Keratinocyte (primary cell): Measurements from ENCODE around the gene PLGRKT. TPM values are rescaled to one million over a fixed set of nuclear protein-coding genes. Genes with fewer than 3 reads are reported as not detected.
"Not testable (repeated sequence)": the region's sequence is repeated elsewhere in the genome, so short reads cannot be mapped to it uniquely, and the experiment has no call there.

Experiments used
- DNase-seq: peaks from one replicate; pipeline ENCODE4 v3.0.0-alpha.2; 2011; ENCODE audit warnings: low read depth, missing footprints, low spot score
- FAIRE-seq: peaks from 2 replicates; lab custom pipeline; 2011; peaks lifted over from hg19 to GRCh38; lab: Jason Lieb, UNC
- H2AFZ ChIP-seq: 2 replicates; pipeline ENCODE4 v1.6.0; 2012; ENCODE audit warnings: low read length, control low read depth, inconsistent platforms; ENCODE audit not compliant: control insufficient read depth
- H3K27ac ChIP-seq: 2 replicates; pipeline ENCODE4 v1.5.1; 2011; ENCODE audit warnings: low read length; ENCODE audit not compliant: control insufficient read depth, insufficient read depth
- H3K27me3 ChIP-seq: 3 replicates; pipeline ENCODE4 v1.6.0; 2011; ENCODE audit warnings: low read length; ENCODE audit not compliant: control insufficient read depth, insufficient read depth; ENCODE audit errors: extremely low read depth
- H3K36me3 ChIP-seq, 2 experiments: 2 replicates in 1 of 2; 3 replicates in 1 of 2; pipeline ENCODE4 v1.5.1; 2011; ENCODE audit warnings: low read length in 2 of 2, mild to moderate bottlenecking in 1 of 2; ENCODE audit not compliant: control insufficient read depth in 2 of 2, insufficient read depth in 2 of 2; ENCODE audit errors: extremely low read depth in 1 of 2
- H3K4me1 ChIP-seq: 3 replicates; pipeline ENCODE4 v1.5.1; 2011; ENCODE audit warnings: low read length; ENCODE audit not compliant: control insufficient read depth, insufficient read depth; ENCODE audit errors: extremely low read depth
- H3K4me2 ChIP-seq: 3 replicates; pipeline ENCODE4 v1.6.0; 2011; ENCODE audit warnings: low read depth, low read length; ENCODE audit not compliant: control insufficient read depth, insufficient read depth; ENCODE audit errors: extremely low read depth
- H3K4me3 ChIP-seq, 3 experiments: fragments of 200-600 bp in 1 of 3; sonication (generic) in 1 of 3; 2 replicates in 2 of 3; 3 replicates in 1 of 3; pipeline ENCODE4 v1.5.1; 2011 to 2016; ENCODE audit warnings: low read length in 3 of 3, mild to moderate bottlenecking in 3 of 3, control low read depth in 2 of 3, inconsistent platforms in 1 of 3, low read depth in 1 of 3, mixed read lengths in 1 of 3, mixed run types in 1 of 3, moderate library complexity in 1 of 3; ENCODE audit not compliant: control insufficient read depth in 2 of 3, insufficient read depth in 2 of 3; ENCODE audit errors: extremely low read depth in 1 of 3
- H3K79me2 ChIP-seq: 2 replicates; pipeline ENCODE4 v1.6.0; 2012; ENCODE audit warnings: low read length; ENCODE audit not compliant: control insufficient read depth, insufficient read depth
- H3K9ac ChIP-seq: 3 replicates; pipeline ENCODE4 v1.6.0; 2011; ENCODE audit warnings: low read length; ENCODE audit not compliant: control insufficient read depth, insufficient read depth; ENCODE audit errors: extremely low read depth
- H3K9me1 ChIP-seq: 3 replicates; pipeline ENCODE4 v1.6.0; 2011; ENCODE audit warnings: low read length; ENCODE audit not compliant: control insufficient read depth, insufficient read depth; ENCODE audit errors: extremely low read depth
- H3K9me3 ChIP-seq: 2 replicates; pipeline ENCODE4 v1.5.1; 2012; ENCODE audit warnings: low read depth, low read length; ENCODE audit not compliant: control insufficient read depth
- H4K20me1 ChIP-seq: 3 replicates; pipeline ENCODE4 v1.6.0; 2011; ENCODE audit warnings: low read length; ENCODE audit not compliant: control insufficient read depth, insufficient read depth; ENCODE audit errors: extremely low read depth
- EZH2 ChIP-seq: IDR thresholded peaks from one replicate; pipeline ENCODE4 v1.6.1; 2012; ENCODE audit warnings: inconsistent platforms, mild to moderate bottlenecking, low read length, moderate library complexity
- dilution Hi-C: fragments of 300-500 bp; cut with MboI; formaldehyde crosslinking; loops from one replicate; pipeline ENCODE4 v1.7.0; 2020; ENCODE audit warnings: low sequenced_read_pairs; ENCODE audit not compliant: extremely low pct_ligation_motif_present
- polyA plus RNA-seq, 5 experiments: library from polyadenylated mRNA; depleted of rRNA in 3 of 5; stranded (reverse) in 3 of 5; stranded (forward) in 1 of 5; unstranded in 1 of 5; fragments of >200 nt; gene quantifications; 1 replicate in 1 of 5; 2 replicates in 3 of 5; 3 replicates in 1 of 5; pipeline versions ENCODE4 v1.2.1 to v1.2.3, GENCODE V29; 2011 to 2012; ENCODE audit warnings: missing spikeins in 2 of 5, low read depth in 1 of 5, low replicate concordance in 1 of 5
- TF ChIP-seq, protein P1 (sequence below), 3 experiments: IDR thresholded peaks in 1 of 3; conservative IDR thresholded peaks in 1 of 3; optimal IDR thresholded peaks in 1 of 3; 2 replicates in 2 of 3; 3 replicates in 1 of 3; pipeline versions ENCODE3 to v1.5.1; 2011; ENCODE audit warnings: low read length in 3 of 3, mild to moderate bottlenecking in 3 of 3, moderate library complexity in 2 of 3, control low read depth in 1 of 3, inconsistent platforms in 1 of 3; ENCODE audit not compliant: insufficient read depth in 2 of 3; ENCODE audit errors: extremely low read depth in 1 of 3

Gene PLGRKT
- polyA plus RNA-seq, 1 donor (not counting 4 experiments of a cell fraction or from before 2014, with no cell fraction given), result 35.2 TPM

- Histone ChIP-seq H3K9me3 (no peaks in the 10 kb centered on the region), H3K9ac (no peak overlapping the region), H3K36me3 (peaks cover 8 to 40% of the 10 kb centered on the region in 2 experiments), H3K27me3 (no peaks in the 10 kb centered on the region), H3K27ac (no peak overlapping the region), H3K4me3 (no peak overlapping the region), H4K20me1 (no peaks in the 10 kb centered on the region), H3K79me2 (peaks cover 7% of the 10 kb centered on the region), H3K4me2 (no peak overlapping the region), H3K4me1 (peaks cover 8% of the 10 kb centered on the region), H2AFZ (no peak overlapping the region), H3K9me1 (no peaks in the 10 kb centered on the region)
- no peak for TF ChIP-seq EZH2
- TF ChIP-seq, protein P1, sequence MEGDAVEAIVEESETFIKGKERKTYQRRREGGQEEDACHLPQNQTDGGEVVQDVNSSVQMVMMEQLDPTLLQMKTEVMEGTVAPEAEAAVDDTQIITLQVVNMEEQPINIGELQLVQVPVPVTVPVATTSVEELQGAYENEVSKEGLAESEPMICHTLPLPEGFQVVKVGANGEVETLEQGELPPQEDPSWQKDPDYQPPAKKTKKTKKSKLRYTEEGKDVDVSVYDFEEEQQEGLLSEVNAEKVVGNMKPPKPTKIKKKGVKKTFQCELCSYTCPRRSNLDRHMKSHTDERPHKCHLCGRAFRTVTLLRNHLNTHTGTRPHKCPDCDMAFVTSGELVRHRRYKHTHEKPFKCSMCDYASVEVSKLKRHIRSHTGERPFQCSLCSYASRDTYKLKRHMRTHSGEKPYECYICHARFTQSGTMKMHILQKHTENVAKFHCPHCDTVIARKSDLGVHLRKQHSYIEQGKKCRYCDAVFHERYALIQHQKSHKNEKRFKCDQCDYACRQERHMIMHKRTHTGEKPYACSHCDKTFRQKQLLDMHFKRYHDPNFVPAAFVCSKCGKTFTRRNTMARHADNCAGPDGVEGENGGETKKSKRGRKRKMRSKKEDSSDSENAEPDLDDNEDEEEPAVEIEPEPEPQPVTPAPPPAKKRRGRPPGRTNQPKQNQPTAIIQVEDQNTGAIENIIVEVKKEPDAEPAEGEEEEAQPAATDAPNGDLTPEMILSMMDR (optimal IDR thresholded peaks at IDR 0.05 in 1 of 3, IDR thresholded peaks at IDR 0.05 in 1 of 3, conservative IDR thresholded peaks at IDR 0.05 in 1 of 3; ENCODE audit: extremely low read depth in 1 of 3, insufficient read depth in 2 of 3, low read length in 3 of 3), result no peak
- DNase-seq, result no peak
- FAIRE-seq, result peak; percentile 76
- dilution Hi-C loops, result no loop called here
These were observed 29.0 kb upstream of the PLGRKT start for GRCh38 chr9:5466766-5467165.

- dilution Hi-C loops, result no loop called here
- FAIRE-seq, result no peak
These were observed 28.3 kb upstream of the PLGRKT start for GRCh38 chr9:5466005-5466404.

GRCh38 chr9:5464831-5465330, 27.2 kb upstream of the PLGRKT start:
- FAIRE-seq, H3K27me3 ChIP-seq, H4K20me1 ChIP-seq, H3K9me3 ChIP-seq, H3K9me1 ChIP-seq, H3K4me3 ChIP-seq, H2AFZ ChIP-seq, H3K9ac ChIP-seq, H3K4me1 ChIP-seq, H3K27ac ChIP-seq, dilution Hi-C loops, DNase-seq, H3K4me2 ChIP-seq: not testable (repeated sequence)
- H3K79me2 ChIP-seq, result peaks cover 21% of the 10 kb centered on the region
- H3K36me3 ChIP-seq, result peaks cover 9 to 46% of the 10 kb centered on the region in 2 experiments

More at GRCh38 chr9:5466005-5466404, 28.3 kb upstream of the PLGRKT start:
- H3K36me3 ChIP-seq, result peaks cover 8 to 43% of the 10 kb centered on the region in 2 experiments
- no peaks in the 10 kb centered on the region for H3K9me3 ChIP-seq
- H3K27ac ChIP-seq, result no peak overlapping the region
- peaks cover 8% of the 10 kb centered on the region for H3K4me1 ChIP-seq
- TF ChIP-seq EZH2, result no peak
- TF ChIP-seq, protein P1 (optimal IDR thresholded peaks at IDR 0.05 in 1 of 3, IDR thresholded peaks at IDR 0.05 in 1 of 3, conservative IDR thresholded peaks at IDR 0.05 in 1 of 3; ENCODE audit: extremely low read depth in 1 of 3, insufficient read depth in 2 of 3, low read length in 3 of 3), result no peak
- no peak overlapping the region for H3K4me3 ChIP-seq
- DNase-seq, result no peak
- H2AFZ ChIP-seq, result no peak overlapping the region
- no peaks in the 10 kb centered on the region for H4K20me1 ChIP-seq
- H3K9me1 ChIP-seq, result no peaks in the 10 kb centered on the region
- no peak overlapping the region for H3K9ac ChIP-seq
- H3K4me2 ChIP-seq, result no peak overlapping the region
- H3K27me3 ChIP-seq, result no peaks in the 10 kb centered on the region
- peaks cover 12% of the 10 kb centered on the region for H3K79me2 ChIP-seq
